Common myeloid progenitor, CD34-positive (primary cell): ENCODE results near the gene ANXA6.

Experiments
- CTCF ChIA-PET: fragments of 350-600 bp; sonication (Branson Sonifier 250); formaldehyde crosslinking; loops from one replicate; lab custom pipeline; 2021; ENCODE audit warnings: antibody characterized with exemption; lab: Charles Lee
- POLR2A ChIA-PET: fragments of 350-600 bp; sonication (Branson Sonifier 250); formaldehyde crosslinking; loops from one replicate; lab custom pipeline; 2021; ENCODE audit warnings: antibody characterized with exemption; lab: Charles Lee
- DNase-seq, 3 donors: peaks; one replicate each; pipeline versions ENCODE4 v3.0.0 to v3.0.0-alpha.2; 2013
- H3K27ac ChIP-seq, 2 experiments: 1 replicate in 1 of 2; 2 replicates in 1 of 2; pipeline ENCODE4 v1.7.0; 2013; ENCODE audit warnings: inconsistent platforms in 2 of 2, low read length in 2 of 2, mild to moderate bottlenecking in 2 of 2, low read depth in 1 of 2, moderate library complexity in 1 of 2; ENCODE audit not compliant: severe bottlenecking in 2 of 2, insufficient read depth in 1 of 2, poor library complexity in 1 of 2
- H3K27me3 ChIP-seq, 5 experiments: replicated peaks in 2 of 5; 1 replicate in 3 of 5; 2 replicates in 2 of 5; pipeline versions ENCODE4 v1.6.1 to v1.7.0; 2013; ENCODE audit warnings: low read length in 4 of 5, mild to moderate bottlenecking in 2 of 5, moderate library complexity in 2 of 5, inconsistent platforms in 1 of 5; ENCODE audit not compliant: insufficient read depth in 5 of 5, control insufficient read depth in 4 of 5
- H3K36me3 ChIP-seq, 4 experiments: 1 replicate in 2 of 4; 2 replicates in 2 of 4; pipeline versions ENCODE4 v1.6.1 to v1.7.0; 2013; ENCODE audit warnings: low read length in 3 of 4, control low read depth in 1 of 4, mild to moderate bottlenecking in 1 of 4; ENCODE audit not compliant: control insufficient read depth in 4 of 4, insufficient read depth in 4 of 4
- H3K4me1 ChIP-seq, 4 experiments: 1 replicate in 3 of 4; 2 replicates in 1 of 4; pipeline versions ENCODE4 v1.6.1 to v1.7.1; 2013; ENCODE audit warnings: low read length in 3 of 4, mild to moderate bottlenecking in 3 of 4, control low read depth in 1 of 4, inconsistent platforms in 1 of 4, moderate library complexity in 1 of 4; ENCODE audit not compliant: control insufficient read depth in 4 of 4, insufficient read depth in 4 of 4; ENCODE audit errors: control extremely low read depth in 1 of 4
- H3K4me3 ChIP-seq, 7 experiments: 1 replicate in 4 of 7; 2 replicates in 3 of 7; pipeline versions ENCODE4 v1.5.1 to v1.7.0; 2013; ENCODE audit warnings: mild to moderate bottlenecking in 7 of 7, low read length in 6 of 7, moderate library complexity in 6 of 7, inconsistent platforms in 2 of 7, low read depth in 2 of 7, control low read depth in 1 of 7; ENCODE audit not compliant: insufficient read depth in 4 of 7, control insufficient read depth in 1 of 7; ENCODE audit errors: extremely low read depth in 1 of 7
- H3K9me3 ChIP-seq, 5 experiments: 1 replicate in 4 of 5; 2 replicates in 1 of 5; pipeline versions ENCODE4 v1.6.1 to v1.7.1; 2013; ENCODE audit warnings: low read length in 4 of 5, mild to moderate bottlenecking in 2 of 5, inconsistent platforms in 1 of 5, low read depth in 1 of 5, moderate library complexity in 1 of 5; ENCODE audit not compliant: control insufficient read depth in 4 of 5, insufficient read depth in 2 of 5; ENCODE audit errors: control extremely low read depth in 1 of 5
- whole genome bisulfite sequencing: methylation state at CpG from one replicate; pipeline ENCODE4 v1.1.5; 2013; ENCODE audit not compliant: insufficient coverage; 5-methylcytosine and 5-hydroxymethylcytosine counted together

Gene ANXA6

DNA sequence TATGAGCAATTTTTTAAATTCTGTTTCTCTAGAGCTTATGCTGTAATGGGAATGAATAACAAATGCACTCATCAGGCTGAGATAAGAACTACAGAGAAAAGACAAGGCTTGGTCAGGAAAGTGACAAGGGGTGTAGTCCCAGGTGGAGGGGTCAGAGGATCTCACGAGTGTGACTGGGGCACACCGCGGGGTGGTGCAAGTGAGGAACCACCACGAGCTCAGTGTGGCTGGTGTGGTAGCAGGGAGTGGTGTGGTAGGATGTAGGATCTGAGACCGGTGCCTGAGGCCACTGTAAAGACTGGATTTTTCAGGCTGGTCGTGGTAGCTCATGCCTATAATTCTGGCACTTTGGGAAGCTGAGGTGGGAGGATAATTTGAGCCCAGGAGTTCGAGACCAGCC lies 9.0 kb downstream of the ANXA6 start:
- H3K9me3 ChIP-seq, result no peaks in the 10 kb centered on the region
- ChIA-PET POLR2A (interaction anchor here (0.6 to 2.0 kb wide), 2 partner anchors 9 to 20 kb away, joined by 6 to 7 read pairs; partner anchors contain the start of gene ANXA6), CTCF (interaction anchor here (0.6 to 11.1 kb wide), 7 partner anchors 12 to 153 kb away, joined by 3 to 97 read pairs (median 10); no protein-coding TSS in a partner anchor)
- H3K27me3 ChIP-seq, result no peaks in the 10 kb centered on the region
- WGBS, result 22% methylated on average over 7 of the region's 7 CpGs
- peak in 2 of 3 donors; percentile 31 to 50 for DNase-seq
- H3K27ac ChIP-seq, result no peak overlapping the region
- H3K4me3 ChIP-seq, result no peak overlapping the region
- H3K36me3 ChIP-seq, result peaks cover 5 to 42% (median 26%) of the 10 kb centered on the region in 4 experiments
- H3K4me1 ChIP-seq, result peaks cover 26 to 71% (median 58%) of the 10 kb centered on the region in 4 experiments

DNA sequence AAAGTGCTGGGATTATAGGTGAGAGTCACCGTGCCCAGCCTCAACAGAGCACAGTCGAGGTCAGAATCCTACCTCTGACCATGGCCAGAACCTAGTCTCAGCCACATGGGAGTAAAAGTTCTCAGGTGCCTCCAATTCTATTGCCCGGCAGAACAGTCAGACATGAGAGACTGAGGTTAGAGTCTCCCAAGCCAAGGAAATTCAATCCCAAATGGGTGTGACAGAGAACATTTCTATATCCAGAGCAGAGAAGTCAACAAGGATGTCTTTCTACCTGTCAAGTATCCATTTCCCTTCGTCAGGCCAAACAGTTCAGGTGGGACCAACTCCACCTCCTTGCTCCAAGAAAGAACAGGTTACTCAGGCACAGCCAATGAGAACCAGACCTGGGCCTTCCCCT lies 10.5 kb downstream of the ANXA6 start:
- Histone ChIP-seq H3K9me3 (no peaks in the 10 kb centered on the region), H3K27ac (no peak overlapping the region), H3K4me3 (no peak overlapping the region), H3K36me3 (peaks cover 5 to 43% (median 25%) of the 10 kb centered on the region in 4 experiments), H3K27me3 (no peaks in the 10 kb centered on the region), H3K4me1 (peaks cover 22 to 69% (median 49%) of the 10 kb centered on the region in 4 experiments)
- CTCF ChIA-PET, result interaction anchor here (1.1 to 11.1 kb wide), 5 partner anchors 11 to 31 kb away, joined by 4 to 97 read pairs (median 26); no protein-coding TSS in a partner anchor
- POLR2A ChIA-PET, result no interaction called here
- no peak for DNase-seq
- WGBS, result 93% methylated on average over 3 of the region's 4 CpGs

DNA sequence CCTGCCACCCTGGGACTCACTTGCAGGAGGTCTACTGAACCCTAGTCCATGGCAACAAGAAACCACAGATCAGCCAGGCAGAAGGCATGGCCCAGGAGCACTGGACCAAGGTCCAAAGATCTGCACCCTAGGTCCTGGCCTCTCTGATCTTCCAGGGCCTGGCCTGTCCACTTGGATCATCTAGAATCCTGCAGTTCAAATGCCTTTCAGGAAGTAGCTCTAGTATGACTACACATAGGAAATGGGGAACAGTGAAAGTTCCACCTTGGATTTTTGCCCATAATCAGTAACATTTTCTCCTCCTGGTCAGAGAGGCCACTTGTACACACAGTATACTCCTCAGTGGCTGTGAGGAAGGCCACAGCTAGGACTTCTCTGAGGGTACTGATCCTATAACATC lies 11.5 kb downstream of the ANXA6 start:
- no peaks in the 10 kb centered on the region for H3K27me3 ChIP-seq
- no peak overlapping the region for H3K4me3 ChIP-seq
- ChIA-PET POLR2A (no interaction called here), CTCF (interaction anchor here (0.5 to 6.3 kb wide), 8 partner anchors 11 to 1450 kb away, joined by 4 to 54 read pairs (median 6); partner anchors contain the start of gene ANXA6)
- peaks cover 5 to 44% (median 25%) of the 10 kb centered on the region in 4 experiments for H3K36me3 ChIP-seq
- peaks cover 15 to 69% (median 47%) of the 10 kb centered on the region in 4 experiments for H3K4me1 ChIP-seq
- H3K9me3 ChIP-seq, result no peaks in the 10 kb centered on the region
- DNase-seq, result no peak
- H3K27ac ChIP-seq, result no peak overlapping the region

DNA sequence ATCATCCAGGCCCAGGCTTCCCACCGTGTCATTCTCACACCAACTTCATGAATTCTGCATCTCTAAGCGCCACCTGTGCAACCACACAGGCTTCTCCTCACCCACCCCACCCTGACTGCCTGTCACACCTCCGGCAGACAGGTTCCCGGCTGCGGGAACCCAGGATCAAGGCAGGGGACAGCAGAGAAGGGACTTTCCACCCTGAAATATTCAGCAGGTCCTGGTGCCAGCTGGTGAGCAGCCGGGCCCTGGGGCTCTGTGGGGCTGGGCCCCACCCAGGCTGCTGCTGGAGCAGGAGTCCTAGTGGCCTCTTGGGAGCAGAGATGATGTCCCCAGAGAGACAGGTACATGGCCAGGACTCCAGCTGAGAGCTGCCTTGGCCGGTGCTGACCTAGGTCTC lies 12.7 kb downstream of the ANXA6 start:
- no peaks in the 10 kb centered on the region for H3K9me3 ChIP-seq
- peaks cover 5 to 53% (median 29%) of the 10 kb centered on the region in 4 experiments for H3K36me3 ChIP-seq
- WGBS, result 98% methylated on average over 4 of the region's 7 CpGs
- peaks cover 8 to 62% (median 35%) of the 10 kb centered on the region in 4 experiments for H3K4me1 ChIP-seq
- POLR2A ChIA-PET, result no interaction called here
- H3K27me3 ChIP-seq, result no peaks in the 10 kb centered on the region
- DNase-seq, result no peak
- CTCF ChIA-PET, result interaction anchor here (0.9 to 6.3 kb wide), 8 partner anchors 13 to 64 kb away, joined by 3 to 54 read pairs (median 6); no protein-coding TSS in a partner anchor
- H3K4me3 ChIP-seq, result no peak overlapping the region
- no peak overlapping the region for H3K27ac ChIP-seq

DNA sequence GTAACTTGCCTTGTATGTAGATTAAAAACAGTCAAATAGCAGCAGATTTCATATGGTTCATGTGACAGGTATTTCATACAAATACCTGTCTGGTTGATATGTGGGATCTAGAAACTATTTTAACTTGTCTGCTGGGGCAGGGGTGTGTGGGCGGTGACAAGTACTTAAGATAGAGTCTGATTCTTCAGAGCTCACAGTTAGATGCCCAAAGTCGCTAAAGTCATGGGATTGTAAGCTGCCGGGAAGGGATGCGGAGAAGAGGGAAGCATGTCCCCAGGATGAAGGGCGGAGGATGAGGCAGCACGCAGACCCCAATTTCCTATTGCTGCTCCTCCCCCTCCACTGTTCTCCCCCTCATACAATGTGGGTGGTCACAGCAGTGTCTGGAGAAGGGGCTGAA lies 13.3 kb downstream of the ANXA6 start:
- Histone ChIP-seq H3K4me3 (no peak overlapping the region), H3K9me3 (no peaks in the 10 kb centered on the region), H3K27me3 (no peaks in the 10 kb centered on the region), H3K27ac (no peak overlapping the region), H3K36me3 (peaks cover 6 to 59% (median 33%) of the 10 kb centered on the region in 4 experiments), H3K4me1 (peaks cover 8 to 58% (median 29%) of the 10 kb centered on the region in 4 experiments)
- ChIA-PET CTCF (interaction anchor here (0.9 to 6.3 kb wide), 8 partner anchors 13 to 64 kb away, joined by 3 to 54 read pairs (median 6); no protein-coding TSS in a partner anchor), POLR2A (no interaction called here)
- 84% methylated on average over 3 of the region's 6 CpGs for WGBS
- no peak for DNase-seq

DNA sequence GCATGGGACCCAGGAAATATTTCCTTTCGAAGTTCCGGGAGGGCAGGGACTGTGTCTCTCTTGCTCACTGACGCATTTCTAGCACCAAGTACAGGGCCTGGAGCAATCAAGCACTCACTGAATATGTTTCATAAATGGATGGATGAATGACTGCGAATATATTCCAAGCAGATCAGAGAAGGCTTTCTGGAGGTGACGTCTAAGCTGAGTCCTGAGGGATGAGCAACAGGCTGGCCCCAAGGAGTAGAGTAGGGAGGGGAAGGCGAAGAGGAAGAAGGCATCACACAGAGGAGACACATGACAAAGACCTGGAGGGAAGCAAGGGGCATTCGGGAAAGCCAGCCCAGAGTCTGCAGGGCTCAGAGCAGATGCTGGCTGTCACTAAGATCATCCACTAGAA lies 13.9 kb downstream of the ANXA6 start:
- H3K9me3 ChIP-seq, result no peaks in the 10 kb centered on the region
- ChIA-PET POLR2A (no interaction called here), CTCF (interaction anchor here (0.9 to 6.3 kb wide), 5 partner anchors 12 to 26 kb away, joined by 4 to 54 read pairs (median 5); no protein-coding TSS in a partner anchor)
- H3K36me3 ChIP-seq, result peaks cover 10 to 65% (median 40%) of the 10 kb centered on the region in 4 experiments
- peaks cover 5 to 51% (median 23%) of the 10 kb centered on the region in 4 experiments for H3K4me1 ChIP-seq
- H3K27me3 ChIP-seq, result no peaks in the 10 kb centered on the region
- no peak overlapping the region for H3K27ac ChIP-seq
- H3K4me3 ChIP-seq, result no peak overlapping the region
- 86% methylated on average over 7 of the region's 7 CpGs for WGBS
- DNase-seq, result no peak

DNA sequence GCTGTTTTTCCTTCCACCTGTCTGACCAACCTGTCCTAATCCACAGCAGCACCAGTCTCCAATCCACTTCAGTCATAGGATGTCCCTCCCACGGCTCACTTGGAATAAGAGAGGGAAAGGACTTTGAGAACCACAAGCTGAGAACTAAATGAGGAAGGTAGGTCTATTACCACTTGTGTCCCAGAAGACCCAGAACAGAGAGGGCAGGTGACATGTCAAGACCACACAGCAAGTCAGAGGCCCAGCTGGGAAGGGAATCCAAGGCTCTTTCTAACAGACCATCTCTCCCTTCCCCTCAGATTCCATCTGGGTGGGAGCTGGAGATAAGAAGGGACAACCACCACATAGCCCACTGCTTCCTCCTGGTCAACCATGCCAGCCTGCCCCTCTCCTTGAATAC lies 14.6 kb downstream of the ANXA6 start:
- Histone ChIP-seq H3K36me3 (peaks cover 14 to 72% (median 46%) of the 10 kb centered on the region in 4 experiments), H3K27me3 (no peaks in the 10 kb centered on the region), H3K4me3 (no peak overlapping the region), H3K4me1 (peaks cover 3 to 44% (median 20%) of the 10 kb centered on the region in 4 experiments), H3K9me3 (no peaks in the 10 kb centered on the region), H3K27ac (no peak overlapping the region)
- no peak for DNase-seq
- WGBS, result no CpG with 5 or more reads among the region's 1 CpG
- POLR2A ChIA-PET, result no interaction called here
- CTCF ChIA-PET, result interaction anchor here (0.9 to 6.3 kb wide), 6 partner anchors 12 to 91 kb away, joined by 4 to 54 read pairs (median 4); no protein-coding TSS in a partner anchor
